H1 (cell line): ENCODE results near the gene TMEM45A. TPM values are rescaled to one million over a fixed set of nuclear protein-coding genes. Genes with fewer than 3 reads are reported as not detected.

Source experiments
- BCL11A ChIP-seq, 2 experiments: IDR thresholded peaks; one replicate each; pipeline ENCODE4 v1.6.1; 2011; ENCODE audit warnings: low read depth in 2 of 2, low read length in 2 of 2, mild to moderate bottlenecking in 2 of 2
- NRF1 ChIP-seq: IDR thresholded peaks from 2 replicates; pipeline ENCODE4 v1.6.1; 2011; ENCODE audit warnings: mild to moderate bottlenecking, low read depth, low read length, improper control_type of control experiment
- polyA plus RNA-seq, 7 experiments: library from polyadenylated mRNA; depleted of rRNA in 3 of 7; stranded (reverse) in 5 of 7; unstranded in 2 of 7; fragments of >200 nt in 5 of 7; fragments of 200-250 nt in 2 of 7; gene quantifications; 1 replicate in 5 of 7; 2 replicates in 1 of 7; 4 replicates in 1 of 7; pipeline versions ENCODE4 v1.2.1 to v1.2.3, GENCODE V29; 2011 to 2013; ENCODE audit warnings: missing spikeins in 2 of 7, mixed read lengths in 2 of 7
- total RNA-seq: library from RNA; stranded (reverse); fragmentation: NEBNext Ultra II Directional; extraction: Animal tissue kit (Norgen Biotek cat#: 25700); gene quantifications from 2 replicates; pipeline ENCODE4 v1.2.1, GENCODE V29; 2021

TMEM45A gene
- total and polyA plus RNA-seq, 2 of the 8 experiments (the other 6 are each of a cell fraction or from before 2014, with no cell fraction given) = 12.9 to 14.2 TPM

DNA sequence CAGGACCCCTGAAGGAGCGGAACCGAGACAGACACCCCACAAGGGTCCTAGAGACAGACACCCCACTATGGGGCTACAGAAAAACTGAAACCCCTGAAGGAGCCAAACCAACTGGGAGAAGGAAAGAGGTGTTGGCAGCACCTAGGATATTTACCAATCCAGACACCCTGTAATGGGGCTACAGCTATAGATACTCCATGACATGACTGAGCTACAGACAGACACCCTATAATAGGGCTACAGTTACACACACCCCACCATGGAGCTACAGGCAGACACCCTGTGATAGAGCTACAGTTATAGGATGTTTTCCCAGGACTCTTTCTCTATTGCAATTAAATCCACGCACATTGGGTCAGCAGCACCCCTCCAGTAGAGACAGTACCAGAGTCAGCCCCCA, 94.4 kb downstream of the TMEM45A start (continued):
- TF ChIP-seq BCL11A (IDR thresholded peaks at IDR 0.05; ENCODE audit: low read depth in 2 of 2, low read length in 2 of 2) (no peak), NRF1 (no peak)
- TF ChIP-seq, all 59 proteins: peak for 0
